Trophoblast cell (in vitro differentiated cells and primary cell): ENCODE results near the gene DRC7.
"Not testable (repeated sequence)": the region's sequence is repeated elsewhere in the genome, so short reads cannot be mapped to it uniquely, and the experiment has no call there.

Source experiments
- DNase-seq, 2 donors: peaks; one replicate each; pipeline ENCODE4 v3.0.0-alpha.2; 2016
- H2AFZ ChIP-seq: 2 replicates; pipeline ENCODE4 v1.6.1; 2013; ENCODE audit warnings: low read length, moderate library complexity, mild to moderate bottlenecking; ENCODE audit not compliant: insufficient read depth, poor library complexity
- H2AK5ac ChIP-seq: 2 replicates; pipeline ENCODE4 v1.6.1; 2013; ENCODE audit warnings: mild to moderate bottlenecking, low read length
- H2BK120ac ChIP-seq: 2 replicates; pipeline ENCODE4 v1.6.1; 2013; ENCODE audit warnings: low read length, mild to moderate bottlenecking, moderate library complexity; ENCODE audit not compliant: insufficient read depth, poor library complexity
- H2BK12ac ChIP-seq: 2 replicates; pipeline ENCODE4 v1.6.1; 2013; ENCODE audit warnings: mild to moderate bottlenecking, low read length, moderate library complexity
- H2BK5ac ChIP-seq: 2 replicates; pipeline ENCODE4 v1.6.1; 2013; ENCODE audit warnings: low read length, low read depth, moderate library complexity, mild to moderate bottlenecking; ENCODE audit not compliant: poor library complexity
- H3K14ac ChIP-seq: 2 replicates; pipeline ENCODE4 v1.6.1; 2013; ENCODE audit warnings: mild to moderate bottlenecking, low read length
- H3K18ac ChIP-seq: 2 replicates; pipeline ENCODE4 v1.6.1; 2013; ENCODE audit warnings: mild to moderate bottlenecking, low read length
- H3K23ac ChIP-seq: 2 replicates; pipeline ENCODE4 v1.6.1; 2013; ENCODE audit warnings: low read length
- H3K27ac ChIP-seq: 2 replicates; pipeline ENCODE4 v1.5.1; 2013; ENCODE audit warnings: low read depth, mild to moderate bottlenecking, inconsistent platforms, low read length, moderate library complexity
- H3K27me3 ChIP-seq: 2 replicates; pipeline ENCODE4 v1.6.1; 2013; ENCODE audit warnings: inconsistent platforms, mild to moderate bottlenecking, low read length, moderate library complexity; ENCODE audit not compliant: insufficient read depth
- H3K36me3 ChIP-seq, 2 experiments: 1 replicate in 1 of 2; 2 replicates in 1 of 2; pipeline ENCODE4 v1.6.1; 2013; ENCODE audit warnings: low read length in 2 of 2, mild to moderate bottlenecking in 2 of 2, moderate library complexity in 1 of 2; ENCODE audit not compliant: insufficient read depth in 2 of 2, control insufficient read depth in 1 of 2
- H3K4ac ChIP-seq: 2 replicates; pipeline ENCODE4 v1.6.1; 2013; ENCODE audit warnings: low read depth, mild to moderate bottlenecking, low read length, moderate library complexity
- H3K4me1 ChIP-seq, 2 experiments: 1 replicate in 1 of 2; 2 replicates in 1 of 2; pipeline ENCODE4 v1.6.1; 2013; ENCODE audit warnings: low read length in 2 of 2, mild to moderate bottlenecking in 2 of 2, moderate library complexity in 1 of 2; ENCODE audit not compliant: insufficient read depth in 2 of 2, control insufficient read depth in 1 of 2
- H3K4me2 ChIP-seq: 2 replicates; pipeline ENCODE4 v1.6.1; 2013; ENCODE audit warnings: inconsistent platforms, mild to moderate bottlenecking, low read length, moderate library complexity
- H3K4me3 ChIP-seq: 2 replicates; pipeline ENCODE4 v1.5.1; 2013; ENCODE audit warnings: mild to moderate bottlenecking, low read depth, low read length, inconsistent platforms
- H3K79me1 ChIP-seq: one replicate; pipeline ENCODE4 v1.6.1; 2013; ENCODE audit warnings: low read length
- H3K79me2 ChIP-seq: 2 replicates; pipeline ENCODE4 v1.6.1; 2013; ENCODE audit warnings: low read length, mild to moderate bottlenecking; ENCODE audit not compliant: control insufficient read depth, insufficient read depth, poor library complexity
- H3K9ac ChIP-seq: 2 replicates; pipeline ENCODE4 v1.6.1; 2013; ENCODE audit warnings: mild to moderate bottlenecking, low read length
- H3K9me3 ChIP-seq: 2 replicates; pipeline ENCODE4 v1.6.1; 2013; ENCODE audit warnings: low read depth, mild to moderate bottlenecking, control low read depth, inconsistent platforms, low read length; ENCODE audit not compliant: insufficient read depth
- H4K12ac ChIP-seq: 2 replicates; pipeline ENCODE4 v1.6.1; 2013; ENCODE audit warnings: low read depth, mild to moderate bottlenecking, low read length, moderate library complexity
- H4K8ac ChIP-seq: 2 replicates; pipeline ENCODE4 v1.6.1; 2013; ENCODE audit warnings: low read depth, mild to moderate bottlenecking, low read length, moderate library complexity
- H4K91ac ChIP-seq: one replicate; pipeline ENCODE4 v1.6.1; 2013; ENCODE audit warnings: low read depth, mild to moderate bottlenecking, low read length, moderate library complexity
- WGBS: extraction: QIAGEN DNeasy Blood & Tissue Kit; methylation state at CpG from one replicate; pipeline ENCODE4 v1.1.7; 2013; ENCODE audit warnings: missing lambda C conversion rate; ENCODE audit not compliant: insufficient read length, insufficient coverage; ENCODE audit errors: extremely low coverage; 5-methylcytosine and 5-hydroxymethylcytosine counted together

DRC7 gene

GRCh38 chr16:57668630-57669475 is 25.8 kb upstream of the DRC7 start:
- Histone ChIP-seq H2AK5ac (no peak overlapping the region), H3K27ac (no peak overlapping the region), H3K36me3 (peaks cover 10 to 11% of the 10 kb centered on the region in 2 experiments), H4K12ac (no peak overlapping the region), H3K27me3 (no peaks in the 10 kb centered on the region), H3K14ac (no peak overlapping the region), H3K9me3 (peaks cover 3% of the 10 kb centered on the region), H3K79me2 (no peaks in the 10 kb centered on the region), H3K79me1 (no peaks in the 10 kb centered on the region), H2AFZ (no peak overlapping the region), H2BK5ac (no peak overlapping the region), H3K4me1 (peaks cover 6% of the 10 kb centered on the region in 2 experiments), H3K9ac (no peak overlapping the region), H2BK120ac (no peak overlapping the region), H3K18ac (no peak overlapping the region), H3K4ac (no peak overlapping the region), H3K4me3 (no peak overlapping the region), H4K8ac (no peak overlapping the region), H3K4me2 (no peak overlapping the region), H2BK12ac (no peak overlapping the region), H3K23ac (no peak overlapping the region), H4K91ac (no peak overlapping the region)
- DNase-seq, result no peak
- WGBS, result no CpG with 5 or more reads among the region's 20 CpGs

- no peaks in the 10 kb centered on the region for H3K27me3 ChIP-seq
- H3K79me1 ChIP-seq, result no peaks in the 10 kb centered on the region
- H3K14ac ChIP-seq, result no peak overlapping the region
- H3K27ac ChIP-seq, result no peak overlapping the region
- H3K4me1 ChIP-seq, result peaks cover 6% of the 10 kb centered on the region in 2 experiments
- H3K9ac ChIP-seq, result no peak overlapping the region
- no peak for DNase-seq
- H3K18ac ChIP-seq, result no peak overlapping the region
- H3K4me3 ChIP-seq, result no peak overlapping the region
- no peak overlapping the region for H2AFZ ChIP-seq
- H4K12ac ChIP-seq, result no peak overlapping the region
- H3K4ac ChIP-seq, result no peak overlapping the region
- no peak overlapping the region for H2BK12ac ChIP-seq
- no peak overlapping the region for H4K8ac ChIP-seq
- no peak overlapping the region for H3K4me2 ChIP-seq
- no CpG with 5 or more reads among the region's 12 CpGs for WGBS
- no peak overlapping the region for H2BK120ac ChIP-seq
- H3K9me3 ChIP-seq, result peaks cover 3% of the 10 kb centered on the region
- H3K23ac ChIP-seq, result no peak overlapping the region
- H3K36me3 ChIP-seq, result peaks cover 2 to 4% of the 10 kb centered on the region in 2 experiments
- H2BK5ac ChIP-seq, result no peak overlapping the region
- H2AK5ac ChIP-seq, result no peak overlapping the region
- H3K79me2 ChIP-seq, result no peaks in the 10 kb centered on the region
- no peak overlapping the region for H4K91ac ChIP-seq
Measured at GRCh38 chr16:57669476-57670162, 25.0 kb upstream of the DRC7 start.

DNA sequence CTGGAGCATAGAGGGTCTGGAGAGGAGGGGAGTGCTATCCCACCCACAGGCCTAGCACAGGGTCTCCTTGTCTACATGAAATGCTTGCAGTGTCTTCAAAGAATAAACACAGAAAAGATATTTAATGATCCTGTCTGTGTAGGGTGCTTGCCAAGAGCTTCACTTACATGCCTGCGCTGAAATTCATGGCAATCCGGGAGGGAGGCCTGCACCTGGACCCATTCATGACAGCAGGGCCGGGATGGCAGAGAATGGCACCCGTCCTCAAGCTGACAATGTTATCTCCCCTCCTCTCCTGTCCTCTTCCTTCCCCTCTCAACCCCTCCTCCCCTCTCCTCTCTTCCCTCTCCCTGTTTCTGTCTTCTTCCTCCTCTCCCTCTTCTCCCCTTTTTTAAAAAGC is 24.4 kb upstream of the DRC7 start:
- no peak for DNase-seq
- WGBS, result no CpG with 5 or more reads among the region's 4 CpGs

DNA sequence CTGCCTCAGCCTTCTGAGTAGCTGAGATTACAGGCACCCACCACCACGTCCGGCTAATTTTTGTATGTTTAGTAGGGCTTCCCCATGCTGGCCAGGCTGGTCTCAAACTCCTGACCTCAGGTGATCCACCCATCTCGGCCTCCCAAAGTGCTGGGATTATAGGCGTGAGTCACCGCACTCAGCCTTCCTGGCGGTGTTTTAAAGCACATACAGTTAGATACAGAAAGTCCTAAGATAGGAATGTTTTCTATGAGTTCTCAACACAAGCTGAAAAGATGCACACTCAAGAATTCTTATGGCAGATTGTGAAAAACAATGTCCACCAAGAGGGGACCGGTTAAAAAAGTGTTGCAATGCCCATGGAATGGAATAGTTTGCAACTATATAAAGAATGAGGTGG is 23.2 kb upstream of the DRC7 start:
- WGBS, result no CpG with 5 or more reads among the region's 7 CpGs

More for the DNA sequence above, 24.4 kb upstream of the DRC7 start:
- Histone ChIP-seq H3K18ac (no peak overlapping the region), H2AK5ac (no peak overlapping the region), H2BK5ac (no peak overlapping the region), H3K4me1 (peaks cover 6% of the 10 kb centered on the region in 2 experiments), H3K27me3 (no peaks in the 10 kb centered on the region), H3K4me3 (no peak overlapping the region), H3K14ac (no peak overlapping the region), H4K12ac (no peak overlapping the region), H2BK120ac (no peak overlapping the region), H3K79me1 (no peaks in the 10 kb centered on the region), H3K4ac (no peak overlapping the region), H3K23ac (no peak overlapping the region), H3K79me2 (no peaks in the 10 kb centered on the region), H3K9me3 (peaks cover 3% of the 10 kb centered on the region), H3K4me2 (no peak overlapping the region), H2AFZ (no peak overlapping the region), H4K91ac (no peak overlapping the region), H4K8ac (no peak overlapping the region), H2BK12ac (no peak overlapping the region), H3K36me3 (peaks cover 0 to 3% of the 10 kb centered on the region in 2 experiments), H3K9ac (no peak overlapping the region), H3K27ac (no peak overlapping the region)

More for the DNA sequence above, 23.2 kb upstream of the DRC7 start:
- H3K23ac ChIP-seq, H3K18ac ChIP-seq, H3K9ac ChIP-seq, H3K14ac ChIP-seq, H3K79me2 ChIP-seq, H4K8ac ChIP-seq, H2AK5ac ChIP-seq, H2BK12ac ChIP-seq, H3K4me1 ChIP-seq, H3K79me1 ChIP-seq, H4K12ac ChIP-seq, H2AFZ ChIP-seq, H4K91ac ChIP-seq, H3K27me3 ChIP-seq, H2BK5ac ChIP-seq, H3K36me3 ChIP-seq, H3K27ac ChIP-seq, H2BK120ac ChIP-seq, H3K4me2 ChIP-seq, H3K9me3 ChIP-seq, H3K4ac ChIP-seq, H3K4me3 ChIP-seq: not testable (repeated sequence)
- peak; percentile 88 to 95 for DNase-seq
